BJ (cell line): ENCODE results near the gene TMEM114. TPM values are rescaled to one million over a fixed set of nuclear protein-coding genes. Genes with fewer than 3 reads are reported as not detected.

Experiments used
- CTCF ChIA-PET: fragments of 350-600 bp; formaldehyde crosslinking; extraction: SDS; loops from one replicate; lab custom pipeline; 2021; ENCODE audit warnings: antibody characterized with exemption, inconsistent platforms; lab: Yijun Ruan, JAX
- POLR2A ChIA-PET: fragments of 300-600 bp; sonication (Branson Sonifier 250); formaldehyde crosslinking; extraction: SDS; loops from one replicate; lab custom pipeline; 2021; ENCODE audit warnings: antibody characterized with exemption; lab: Charles Lee
- DNase-seq: peaks from one replicate; pipeline ENCODE4 v3.0.0-alpha.2; 2011; ENCODE audit warnings: low read depth
- H3K27me3 ChIP-seq: 2 replicates; pipeline ENCODE4 v1.6.0; 2011; ENCODE audit warnings: low read length; ENCODE audit not compliant: control insufficient read depth, insufficient read depth
- H3K36me3 ChIP-seq: 2 replicates; pipeline ENCODE4 v1.5.1; 2011; ENCODE audit warnings: low read length; ENCODE audit not compliant: control insufficient read depth, insufficient read depth
- H3K4me3 ChIP-seq: 2 replicates; pipeline ENCODE4 v1.5.1; 2011; ENCODE audit warnings: low read depth, mild to moderate bottlenecking, control low read depth, low read length
- CTCF ChIP-seq: IDR thresholded peaks from 2 replicates; pipeline ENCODE4 v1.5.1; 2011; ENCODE audit warnings: low read depth, mild to moderate bottlenecking, control low read depth, inconsistent platforms, low read length, moderate library complexity; ENCODE audit not compliant: insufficient read depth
- polyA plus RNA-seq: library from polyadenylated mRNA; depleted of rRNA; stranded (reverse); fragments of >200 nt; gene quantifications from 2 replicates; pipeline ENCODE4 v1.2.3, GENCODE V29; 2011

The TMEM114 gene
- polyA plus RNA-seq, 1 experiment, result not detected

- ChIA-PET CTCF (interaction anchor here (1.2 to 1.6 kb wide), 2 partner anchors 48 to 54 kb away, joined by 3 read pairs; no protein-coding TSS in a partner anchor), POLR2A (interaction anchor here (0.7 kb wide), 1 partner anchor 14 kb away, joined by 3 read pairs; no protein-coding TSS in a partner anchor)
- TF ChIP-seq CTCF, result no peak
- H3K4me3 ChIP-seq, result peak within 1 kb of the TSS; percentile 98
- peaks cover 8% of the 10 kb centered on the region for H3K36me3 ChIP-seq
- H3K27me3 ChIP-seq, result peaks cover 3% of the 10 kb centered on the region
- DNase-seq, result peak; percentile 29
Observed at GRCh38 chr16:8621572-8622314, 31.4 kb upstream of the TMEM114 start, which contains the start of gene METTL22. Gene METTL22, plus strand, starts transcription at chr16:8621698. Its CDS starts 3,968 bp downstream, at chr16:8625666.

GRCh38 chr16:8621222-8621571, 30.9 kb upstream of the TMEM114 start:
- CTCF ChIA-PET, result interaction anchor here (1.2 to 1.6 kb wide), 2 partner anchors 48 to 54 kb away, joined by 3 read pairs; no protein-coding TSS in a partner anchor
- POLR2A ChIA-PET, result no interaction called here
- no peak for TF ChIP-seq CTCF
- Histone ChIP-seq H3K36me3 (peaks cover 7% of the 10 kb centered on the region), H3K4me3 (peak overlapping the region; percentile 98), H3K27me3 (peaks cover 3% of the 10 kb centered on the region)
- DNase-seq, result no peak

GRCh38 chr16:8620535-8620934, 30.2 kb upstream of the TMEM114 start:
- H3K4me3 ChIP-seq, result no peak overlapping the region
- peaks cover 1% of the 10 kb centered on the region; the same call in 1 of the 2 replicates for H3K36me3 ChIP-seq
- DNase-seq, result no peak
- ChIA-PET CTCF (interaction anchor here (1.2 to 1.6 kb wide), 2 partner anchors 47 to 53 kb away, joined by 3 read pairs; no protein-coding TSS in a partner anchor), POLR2A (no interaction called here)
- peaks cover 6% of the 10 kb centered on the region for H3K27me3 ChIP-seq
- no peak for TF ChIP-seq CTCF

- H3K4me3 ChIP-seq, result no peak overlapping the region
- no peak for DNase-seq
- ChIA-PET CTCF (interaction anchor here (1.6 to 2.0 kb wide), 2 partner anchors 47 to 53 kb away, joined by 3 to 4 read pairs; no protein-coding TSS in a partner anchor), POLR2A (no interaction called here)
- no peaks in the 10 kb centered on the region for H3K36me3 ChIP-seq
- peaks cover 6% of the 10 kb centered on the region for H3K27me3 ChIP-seq
- no peak for TF ChIP-seq CTCF
Observed at GRCh38 chr16:8619671-8620370, 29.5 kb upstream of the TMEM114 start.

- no peaks in the 10 kb centered on the region for H3K36me3 ChIP-seq
- ChIA-PET CTCF (interaction anchor here (0.7 to 1.4 kb wide), 2 partner anchors 38 to 41 kb away, joined by 3 read pairs; no protein-coding TSS in a partner anchor), POLR2A (no interaction called here)
- DNase-seq, result no peak
- no peak overlapping the region for H3K4me3 ChIP-seq
- no peak for TF ChIP-seq CTCF
- peaks cover 2% of the 10 kb centered on the region for H3K27me3 ChIP-seq
Observed at GRCh38 chr16:8614435-8615029, 24.2 kb upstream of the TMEM114 start.
